ENCODE results near the gene PDCD11.

DNA sequence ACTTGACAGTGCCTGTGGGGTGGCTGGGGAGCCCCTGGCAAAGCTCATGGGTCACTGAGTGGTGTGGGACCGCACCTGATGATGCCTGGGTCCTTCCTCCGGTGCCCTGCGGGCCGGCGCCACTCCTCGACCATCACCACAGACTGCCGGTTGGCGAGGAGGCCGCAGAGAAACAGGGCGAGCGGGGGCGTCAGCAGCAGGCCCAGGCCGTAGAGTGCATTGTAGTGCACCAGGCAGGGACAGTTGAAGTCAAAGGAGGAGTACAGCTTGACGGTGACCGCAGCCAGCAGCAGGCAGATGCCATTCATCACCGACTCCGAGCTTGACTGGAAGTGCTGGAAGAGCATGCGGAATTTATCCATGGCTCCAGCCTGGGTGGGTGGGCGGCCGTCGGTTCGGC lies 82.2 kb downstream of the PDCD11 start:
- TF ChIP-seq ZNF384 (IDR thresholded peaks at IDR 0.05) (no peak), TARDBP (IDR thresholded peaks at IDR 0.05) (no peak), LEF1 (IDR thresholded peaks at IDR 0.05; ENCODE audit: borderline replicate concordance) (no peak)
